Kidney (tissue), 22 donors: ENCODE measurements around the gene DEFB124. TPM values are rescaled to one million over a fixed set of nuclear protein-coding genes. Genes with fewer than 3 reads are reported as not detected.
A peak's percentile ranks its signal among the peaks of the same experiment; 100 is the strongest.
"Not testable (repeated sequence)": the region's sequence is repeated elsewhere in the genome, so short reads cannot be mapped to it uniquely, and the experiment has no call there.

Source experiments
- DNase-seq, 5 donors: peaks; one replicate each; pipeline ENCODE4 v3.0.0-alpha.2; 2013 to 2020
- FAIRE-seq: peaks from 2 replicates; lab custom pipeline; 2012; peaks lifted over from hg19 to GRCh38; lab: Jason Lieb, UNC
- H3K27ac ChIP-seq, 2 donors: one replicate each; pipeline ENCODE4 v1.7.0; 2013; ENCODE audit warnings: low read depth in 2 of 2, low read length in 2 of 2, inconsistent platforms in 1 of 2
- H3K27me3 ChIP-seq: one replicate; pipeline ENCODE4 v1.7.1; 2013; ENCODE audit warnings: low read length, inconsistent platforms; ENCODE audit not compliant: control insufficient read depth, insufficient read depth
- H3K36me3 ChIP-seq, 3 donors: one replicate each; pipeline versions ENCODE4 v1.7.0 to v1.7.1; 2013; ENCODE audit warnings: low read length in 3 of 3, control low read depth in 1 of 3, inconsistent platforms in 1 of 3; ENCODE audit not compliant: insufficient read depth in 3 of 3, control insufficient read depth in 2 of 3
- H3K4me1 ChIP-seq, 3 donors: one replicate each; pipeline versions ENCODE4 v1.7.0 to v1.7.1; 2013; ENCODE audit warnings: low read length in 3 of 3, inconsistent platforms in 1 of 3, low read depth in 1 of 3; ENCODE audit not compliant: control insufficient read depth in 2 of 3, insufficient read depth in 2 of 3
- H3K4me3 ChIP-seq, 3 donors: one replicate each; pipeline versions ENCODE4 v1.7.0 to v1.8.1; 2013; ENCODE audit warnings: low read length in 3 of 3, control low read depth in 1 of 3, inconsistent platforms in 1 of 3
- H3K9ac ChIP-seq, 3 donors: one replicate each; pipeline versions ENCODE4 v1.7.0 to v1.7.1; 2013; ENCODE audit warnings: low read length in 3 of 3, control low read depth in 1 of 3, inconsistent platforms in 1 of 3
- H3K9me3 ChIP-seq, 3 donors: one replicate each; pipeline versions ENCODE4 v1.7.0 to v1.7.1; 2013; ENCODE audit warnings: low read length in 3 of 3, control low read depth in 1 of 3, inconsistent platforms in 1 of 3; ENCODE audit not compliant: control insufficient read depth in 2 of 3, insufficient read depth in 1 of 3
- intact Hi-C: fragments of 100-400 bp; cut with DNase I; formaldehyde crosslinking; loops from one replicate; pipeline ENCODE4 v1.11.1; 2022
- long read RNA-seq, 10 donors: library from polyadenylated mRNA in 1 of 10; unstranded in 1 of 10; transcript quantifications; one replicate each; pipeline ENCODE4 v2.0.0 and lab custom pipeline, GENCODE V29; 2021 to 2026
- polyA plus RNA-seq: library from polyadenylated mRNA; stranded (reverse); fragments of 350-450 nt; fragmentation: Illumina TruSeq; extraction: RNeasy Lipid Tissue Mini Kit (QIAGEN cat#74804); gene quantifications from one replicate; pipeline ENCODE4 v1.2.3, GENCODE V29; 2014; ENCODE audit warnings: low read depth, low replicate concordance; ENCODE audit not compliant: insufficient read depth
- total RNA-seq: library from RNA; stranded (reverse); fragmentation: NEBNext Ultra II Directional; extraction: Animal tissue kit (Norgen Biotek cat#: 25700); gene quantifications from one replicate; pipeline ENCODE4 v1.2.1, GENCODE V29; 2021
- TF ChIP-seq, protein P1 (sequence below): IDR thresholded peaks from 3 replicates; pipeline ENCODE4 v1.5.1; 2012; ENCODE audit warnings: mild to moderate bottlenecking, moderate library complexity, borderline replicate concordance; ENCODE audit not compliant: insufficient read depth; ENCODE audit errors: extremely low read depth
- donor health status: control.
- donor health status: control.
- donor health status: control.
- donor health status: control.
- donor health status: control.
- donor health status: DM: yes; HTN: yes; CAD: no.
- donor health status: Normal renal cell carcinoma (clear cell type).

DEFB124 gene, protein sequence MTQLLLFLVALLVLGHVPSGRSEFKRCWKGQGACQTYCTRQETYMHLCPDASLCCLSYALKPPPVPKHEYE
- total RNA-seq (2.5 TPM), polyA plus RNA-seq (not detected)
- long read RNA-seq, donor 1, result 0 reads
- long read RNA-seq, donor 2, result 0 reads
- long read RNA-seq, donor 3, result 0 reads
- long read RNA-seq, donor 4, result 0 reads
- long read RNA-seq, donor 5, result 0 reads
- long read RNA-seq, donor 6, result 0 reads
- long read RNA-seq, donor 7, partial matches to known transcripts, result 1 of 2 reads
- long read RNA-seq, donor 7, other reads (novel, unspliced or antisense), result 1 of 2 reads
- long read RNA-seq, donor 8, result 0 reads
- long read RNA-seq, donor 9, result 0 reads
- long read RNA-seq, donor 10, result 0 reads

DNA sequence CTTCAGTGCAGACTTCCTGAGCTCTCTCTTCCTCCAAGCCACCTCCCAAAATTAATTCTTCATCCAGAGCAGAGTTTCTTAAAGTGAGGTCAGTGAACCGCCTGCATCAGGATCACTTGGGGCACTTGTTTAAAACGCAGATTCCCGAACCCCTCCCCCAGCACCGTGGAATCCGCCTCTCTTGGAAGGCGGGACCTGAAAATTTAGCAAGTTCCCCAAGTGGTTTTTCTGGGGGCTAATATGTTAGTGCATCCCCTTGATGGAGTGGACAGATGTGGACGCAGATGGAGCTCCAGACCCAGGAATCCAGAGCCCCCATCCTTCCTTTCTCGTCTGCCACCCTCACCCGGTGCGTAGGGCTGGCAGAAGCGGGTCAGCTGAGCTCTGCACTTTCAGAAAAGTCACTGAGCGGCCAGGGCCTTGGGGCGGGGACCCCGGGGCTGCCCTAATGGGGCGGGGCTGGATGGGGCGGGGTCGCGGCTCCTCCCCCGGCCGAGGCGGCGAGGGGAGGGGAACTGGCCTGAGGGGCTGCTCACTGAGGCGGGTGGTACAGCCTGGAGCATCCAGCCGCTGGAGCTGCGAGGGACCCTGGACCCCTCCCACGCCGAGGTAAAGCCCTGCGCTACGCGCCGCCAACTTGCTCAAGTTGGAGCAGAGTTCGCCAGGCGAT is at the start of gene DEFB124, which contains the start of gene REM1:
Gene DEFB124, minus strand, starts transcription at position 370 of the 670 bp plus-strand sequence. CDS start 2,114 bp downstream, outside the sequence.
Gene REM1, plus strand, starts transcription at position 531 of the 670 bp plus-strand sequence. CDS start 1,158 bp downstream, outside the sequence.
- Histone ChIP-seq H3K27ac (no peak within 1 kb of the TSS), H3K27me3 (no peaks in the 10 kb centered on the region), H3K4me1 (peaks cover 0 to 10% (median 0%) of the 10 kb centered on the region in 3 donors), H3K4me3 (peak within 1 kb of the TSS; percentile 16 to 53 (median 42)), H3K9ac (peak within 1 kb of the TSS in 1 of 3 donors; percentile 40), H3K9me3 (no peaks in the 10 kb centered on the region), H3K36me3 (no peaks in the 10 kb centered on the region)
- TF ChIP-seq, protein P1, sequence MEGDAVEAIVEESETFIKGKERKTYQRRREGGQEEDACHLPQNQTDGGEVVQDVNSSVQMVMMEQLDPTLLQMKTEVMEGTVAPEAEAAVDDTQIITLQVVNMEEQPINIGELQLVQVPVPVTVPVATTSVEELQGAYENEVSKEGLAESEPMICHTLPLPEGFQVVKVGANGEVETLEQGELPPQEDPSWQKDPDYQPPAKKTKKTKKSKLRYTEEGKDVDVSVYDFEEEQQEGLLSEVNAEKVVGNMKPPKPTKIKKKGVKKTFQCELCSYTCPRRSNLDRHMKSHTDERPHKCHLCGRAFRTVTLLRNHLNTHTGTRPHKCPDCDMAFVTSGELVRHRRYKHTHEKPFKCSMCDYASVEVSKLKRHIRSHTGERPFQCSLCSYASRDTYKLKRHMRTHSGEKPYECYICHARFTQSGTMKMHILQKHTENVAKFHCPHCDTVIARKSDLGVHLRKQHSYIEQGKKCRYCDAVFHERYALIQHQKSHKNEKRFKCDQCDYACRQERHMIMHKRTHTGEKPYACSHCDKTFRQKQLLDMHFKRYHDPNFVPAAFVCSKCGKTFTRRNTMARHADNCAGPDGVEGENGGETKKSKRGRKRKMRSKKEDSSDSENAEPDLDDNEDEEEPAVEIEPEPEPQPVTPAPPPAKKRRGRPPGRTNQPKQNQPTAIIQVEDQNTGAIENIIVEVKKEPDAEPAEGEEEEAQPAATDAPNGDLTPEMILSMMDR, result no peak
- FAIRE-seq (no peak), DNase-seq (peak; percentile 49 to 79 (median 72))
- intact Hi-C loops, result no loop called here

GRCh38 chr20:31523361-31524283 is 48.7 kb upstream of the DEFB124 start:
- Histone ChIP-seq H3K9me3 (no peaks in the 10 kb centered on the region), H3K9ac (no peak overlapping the region), H3K4me1 (no peaks in the 10 kb centered on the region), H3K36me3 (peaks cover 0 to 2% (median 0%) of the 10 kb centered on the region in 3 donors), H3K4me3 (no peak overlapping the region), H3K27ac (no peak overlapping the region), H3K27me3 (no peaks in the 10 kb centered on the region)
- TF ChIP-seq, protein P1, result no peak
- FAIRE-seq, result no peak
- DNase-seq, result no peak
- intact Hi-C loops, result no loop called here

DNA sequence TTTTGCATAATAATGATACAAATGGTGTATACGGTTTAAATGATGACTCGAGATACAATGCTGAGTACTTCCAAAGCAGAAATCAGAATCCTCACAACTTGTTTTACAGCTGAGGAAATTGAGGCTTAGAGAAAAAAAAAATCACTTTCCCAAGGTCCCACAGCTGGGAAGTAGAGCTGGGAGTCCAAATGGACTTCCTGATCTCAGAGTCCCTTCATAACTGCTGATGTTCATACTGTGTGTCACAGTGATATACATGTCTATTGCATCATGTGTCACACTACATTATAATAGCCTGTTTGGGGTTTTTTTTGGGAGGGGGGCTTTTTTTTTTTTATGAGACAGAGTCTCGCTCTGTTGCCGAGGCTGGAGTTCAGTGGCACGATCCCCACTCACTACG is 47.8 kb upstream of the DEFB124 start:
- H3K4me3 ChIP-seq, result no peak overlapping the region
- no peak overlapping the region for H3K27ac ChIP-seq
- no peaks in the 10 kb centered on the region for H3K36me3 ChIP-seq
- H3K9me3 ChIP-seq, result no peaks in the 10 kb centered on the region
- H3K4me1 ChIP-seq, result no peaks in the 10 kb centered on the region
- TF ChIP-seq, protein P1, result no peak
- FAIRE-seq, result no peak
- intact Hi-C loops, result no loop called here
- H3K9ac ChIP-seq, result no peak overlapping the region
- no peak for DNase-seq
- H3K27me3 ChIP-seq, result no peaks in the 10 kb centered on the region

DNA sequence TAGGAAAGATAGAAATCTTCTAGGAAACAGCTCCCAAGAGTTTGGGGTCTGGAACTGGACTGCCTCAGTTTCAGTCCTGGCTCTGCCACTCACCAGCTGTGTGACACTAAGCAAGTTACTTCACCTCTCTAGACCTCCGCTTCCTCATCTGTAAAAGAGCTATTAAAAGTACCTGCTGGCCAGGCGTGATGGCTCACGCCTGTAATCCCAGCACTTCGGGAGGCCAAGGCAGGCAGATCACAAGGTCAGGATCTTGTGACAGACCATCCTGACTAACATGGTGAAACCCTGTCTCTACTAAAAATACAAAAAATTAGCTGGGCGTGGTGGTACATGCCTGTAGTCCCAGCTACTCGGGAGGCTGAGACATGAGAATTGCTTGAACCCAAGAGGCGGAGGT is 46.3 kb upstream of the DEFB124 start:
- H3K27ac ChIP-seq, result not testable (repeated sequence)

More for the DNA sequence above, 46.3 kb upstream of the DEFB124 start:
- H3K9me3 ChIP-seq, H3K4me3 ChIP-seq, DNase-seq, H3K36me3 ChIP-seq, FAIRE-seq, intact Hi-C loops, H3K9ac ChIP-seq, H3K27me3 ChIP-seq: not testable (repeated sequence)
- peaks cover 0 to 10% (median 0%) of the 10 kb centered on the region in 3 donors for H3K4me1 ChIP-seq
